ENCODE results near the gene LPAR2. TPM values are rescaled to one million over a fixed set of nuclear protein-coding genes. Genes with fewer than 3 reads are reported as not detected.

The LPAR2 gene
- total and polyA plus RNA-seq, 2 of the 13 experiments (the other 11 are each of a cell fraction or from before 2014, with no cell fraction given) = 0.86 to 3.6 TPM

- peak overlapping the region; percentile 28; the same call in 1 of the 2 replicates for H3K9ac ChIP-seq (ENCODE audit: insufficient read depth, low read depth, low read length)
- H3K79me2 ChIP-seq (ENCODE audit: insufficient read depth, low read length) = peaks cover 32% of the 10 kb centered on the region
These were observed 33.2 kb upstream of the LPAR2 start for GRCh38 chr19:19661141-19661674.

GRCh38 chr19:19659646-19660245, 31.7 kb upstream of the LPAR2 start:
- Histone ChIP-seq H3K4me3 (replicated peaks in 1 of 3; ENCODE audit: insufficient read depth in 1 of 3, low read depth in 2 of 3, low read length in 3 of 3) (no peak overlapping the region), H2AFZ (ENCODE audit: low read length) (no peak overlapping the region), H3K4me1 (ENCODE audit: insufficient read depth, low read length) (peaks cover 30% of the 10 kb centered on the region), H3K27me3 (ENCODE audit: control insufficient read depth in 1 of 2, insufficient read depth in 2 of 2, low read length in 2 of 2) (no peaks in the 10 kb centered on the region; a peak in 1 of 5 replicates), H3K9me3 (ENCODE audit: low read length) (no peaks in the 10 kb centered on the region), H4K20me1 (ENCODE audit: insufficient read depth, low read length) (peaks cover 20% of the 10 kb centered on the region), H3K27ac (ENCODE audit: extremely low read length, insufficient read depth, low read length) (no peak overlapping the region), H3K9ac (ENCODE audit: insufficient read depth, low read depth, low read length) (no peak overlapping the region), H3K79me2 (ENCODE audit: insufficient read depth, low read length) (peaks cover 32% of the 10 kb centered on the region), H3K36me3 (replicated peaks in 1 of 2; ENCODE audit: control insufficient read depth in 1 of 2, insufficient read depth in 2 of 2, low read length in 2 of 2) (peaks cover 40 to 49% of the 10 kb centered on the region in 2 experiments), H3K4me2 (ENCODE audit: low read depth, low read length) (no peak overlapping the region)
- WGBS (ENCODE audit: low lambda C conversion rate) = 95% methylated on average over 10 of the region's 17 CpGs
- DNase-seq (ENCODE audit: low spot score) = no peak
- intact Hi-C loops (cut with micrococcal nuclease; ENCODE audit: unreplicated experiment) = no loop called here
- in situ Hi-C loops (cut with HindIII; ENCODE audit: extremely low pct_ligation_motif_present, low pct_unique_long_range_greater_than_20kb) = no loop called here
- ChIA-PET CTCF (ENCODE audit: low intra/inter-chr PET ratio, low total read pairs) (no interaction called here), POLR2A (interaction anchor here (1.4 kb wide), 1 partner anchor 9 kb away, joined by 4 read pairs; no protein-coding TSS in a partner anchor)
- no TSS peak for BruUV-seq (replicated peaks)
- ATAC-seq = no peak
- FAIRE-seq = no peak
- TF ChIP-seq GPBP1L1 (CRISPR knock-in tag; IDR thresholded peaks at IDR 0.05) (no peak), ETV6 (CRISPR knock-in tag; conservative IDR thresholded peaks at IDR 0.05) (no peak), E2F1 (CRISPR knock-in tag; IDR thresholded peaks at IDR 0.05) (no peak), ZNF549 (CRISPR knock-in tag; IDR thresholded peaks at IDR 0.05) (no peak), SRF (IDR thresholded peaks at IDR 0.05; ENCODE audit: low read depth, low read length) (no peak), HNF1B (CRISPR knock-in tag; IDR thresholded peaks at IDR 0.05) (no peak), ZNF343 (CRISPR knock-in tag; IDR thresholded peaks at IDR 0.05) (no peak), ZKSCAN1 (IDR thresholded peaks at IDR 0.05; ENCODE audit: low read length) (no peak), SKIL (CRISPR knock-in tag; IDR thresholded peaks at IDR 0.05; ENCODE audit: borderline replicate concordance) (no peak), SNRNP70 (IDR thresholded peaks at IDR 0.05; ENCODE audit: low read depth, low read length) (no peak)

More at GRCh38 chr19:19661141-19661674, 33.2 kb upstream of the LPAR2 start:
- BruUV-seq (replicated peaks) = no TSS peak
- Histone ChIP-seq H3K9me3 (ENCODE audit: low read length) (no peaks in the 10 kb centered on the region), H3K4me1 (ENCODE audit: insufficient read depth, low read length) (peaks cover 37% of the 10 kb centered on the region), H4K20me1 (ENCODE audit: insufficient read depth, low read length) (peaks cover 20% of the 10 kb centered on the region), H3K4me2 (ENCODE audit: low read depth, low read length) (peak overlapping the region; percentile 92), H3K36me3 (replicated peaks in 1 of 2; ENCODE audit: control insufficient read depth in 1 of 2, insufficient read depth in 2 of 2, low read length in 2 of 2) (peaks cover 27 to 35% of the 10 kb centered on the region in 2 experiments; a peak in 4 of 5 replicates), H2AFZ (ENCODE audit: low read length) (no peak overlapping the region), H3K27me3 (ENCODE audit: control insufficient read depth in 1 of 2, insufficient read depth in 2 of 2, low read length in 2 of 2) (no peaks in the 10 kb centered on the region; a peak in 1 of 5 replicates), H3K4me3 (replicated peaks in 1 of 3; ENCODE audit: insufficient read depth in 1 of 3, low read depth in 2 of 3, low read length in 3 of 3) (peak overlapping the region in 1 of 3 experiments; percentile 99; a peak in 2 of 6 replicates), H3K27ac (ENCODE audit: extremely low read length, insufficient read depth, low read length) (no peak overlapping the region)
- no peak for FAIRE-seq
- in situ Hi-C loops (cut with HindIII; ENCODE audit: extremely low pct_ligation_motif_present, low pct_unique_long_range_greater_than_20kb) = no loop called here
- ATAC-seq = no peak
- POLR2A ChIA-PET = interaction anchor here (1.4 to 1.6 kb wide), 2 partner anchors 11 to 115 kb away, joined by 4 to 5 read pairs; no protein-coding TSS in a partner anchor
- intact Hi-C loops (cut with micrococcal nuclease; ENCODE audit: unreplicated experiment) = no loop called here
- CTCF ChIA-PET (ENCODE audit: low intra/inter-chr PET ratio, low total read pairs) = no interaction called here
- DNase-seq (ENCODE audit: low spot score) = no peak
- WGBS (ENCODE audit: low lambda C conversion rate) = 99% methylated on average over 10 of the region's 10 CpGs
- TF ChIP-seq AGO2 (optimal IDR thresholded peaks at IDR 0.05; ENCODE audit: low read depth, low read length) = peak; percentile 32
- no peak for TF ChIP-seq ZNF44 (CRISPR knock-in tag; IDR thresholded peaks at IDR 0.05)

All from HepG2 (cell line).